HG03025 (cell line): ENCODE results near the gene CCDC106.

Experiments
- ATAC-seq: cut with Tn5 transposase; IDR thresholded peaks from one replicate; pipeline ENCODE4 v1.9.1; 2021; ENCODE audit warnings: mild to moderate bottlenecking, moderate library complexity; ENCODE audit not compliant: unreplicated experiment, low FRiP score

The CCDC106 gene

DNA sequence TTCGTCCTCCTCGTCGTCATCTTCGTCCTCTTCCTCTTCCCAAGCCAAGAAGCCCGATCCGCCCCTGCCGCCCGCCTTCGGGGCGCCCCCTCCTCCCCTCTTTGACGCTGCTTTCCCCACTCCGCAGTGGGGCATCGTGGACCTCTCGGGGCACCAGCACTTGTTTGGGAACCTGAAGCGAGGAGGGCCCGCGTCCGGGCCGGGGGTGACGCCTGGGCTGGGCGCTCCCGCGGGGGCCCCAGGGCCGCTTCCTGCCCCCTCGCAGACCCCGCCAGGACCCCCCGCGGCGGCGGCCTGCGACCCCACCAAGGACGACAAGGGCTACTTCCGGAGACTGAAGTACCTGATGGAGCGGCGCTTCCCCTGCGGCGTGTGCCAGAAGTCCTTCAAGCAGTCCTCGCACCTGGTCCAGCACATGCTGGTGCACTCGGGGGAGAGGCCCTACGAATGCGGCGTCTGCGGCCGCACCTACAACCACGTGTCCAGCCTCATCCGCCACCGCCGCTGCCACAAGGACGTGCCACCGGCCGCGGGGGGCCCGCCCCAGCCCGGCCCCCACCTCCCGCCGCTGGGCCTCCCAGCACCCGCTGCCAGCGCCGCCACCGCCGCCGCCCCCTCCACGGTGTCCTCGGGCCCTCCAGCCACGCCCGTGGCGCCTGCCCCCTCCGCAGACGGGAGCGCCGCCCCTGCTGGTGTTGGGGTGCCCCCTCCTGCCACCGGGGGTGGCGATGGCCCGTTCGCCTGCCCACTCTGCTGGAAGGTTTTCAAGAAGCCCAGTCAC lies 33.9 kb upstream of the CCDC106 start:
- no peak for ATAC-seq

- no peak for ATAC-seq
Measured at GRCh38 chr19:55614711-55615542, 33.1 kb upstream of the CCDC106 start.

DNA sequence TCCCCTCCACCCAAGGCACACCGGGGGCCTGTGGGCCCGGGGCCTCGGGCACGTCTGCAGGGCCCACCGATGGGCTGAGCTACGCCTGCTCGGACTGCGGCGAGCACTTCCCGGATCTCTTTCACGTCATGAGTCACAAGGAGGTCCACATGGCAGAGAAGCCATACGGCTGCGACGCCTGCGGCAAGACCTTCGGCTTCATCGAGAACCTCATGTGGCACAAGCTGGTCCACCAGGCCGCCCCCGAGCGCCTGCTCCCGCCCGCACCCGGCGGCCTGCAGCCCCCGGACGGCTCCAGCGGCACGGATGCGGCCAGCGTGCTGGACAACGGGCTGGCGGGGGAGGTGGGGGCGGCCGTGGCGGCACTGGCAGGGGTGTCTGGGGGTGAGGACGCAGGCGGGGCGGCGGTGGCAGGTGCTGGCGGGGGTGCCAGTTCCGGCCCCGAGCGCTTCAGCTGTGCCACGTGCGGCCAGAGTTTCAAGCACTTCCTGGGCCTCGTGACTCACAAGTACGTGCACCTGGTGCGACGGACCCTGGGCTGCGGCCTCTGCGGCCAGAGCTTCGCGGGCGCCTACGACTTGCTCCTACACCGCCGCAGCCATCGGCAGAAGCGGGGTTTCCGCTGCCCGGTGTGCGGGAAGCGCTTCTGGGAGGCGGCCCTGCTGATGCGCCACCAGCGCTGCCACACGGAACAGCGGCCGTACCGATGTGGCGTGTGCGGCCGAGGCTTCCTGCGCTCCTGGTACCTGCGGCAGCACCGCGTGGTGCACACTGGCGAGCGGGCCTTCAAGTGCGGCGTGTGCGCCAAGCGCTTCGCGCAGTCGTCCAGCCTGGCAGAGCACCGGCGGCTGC lies 32.2 kb upstream of the CCDC106 start:
- no peak for ATAC-seq

GRCh38 chr19:55616395-55616875 lies 31.6 kb upstream of the CCDC106 start:
- no peak for ATAC-seq

GRCh38 chr19:55617426-55617825 lies 30.6 kb upstream of the CCDC106 start:
- ATAC-seq: no peak

GRCh38 chr19:55618426-55618825 lies 29.6 kb upstream of the CCDC106 start:
- no peak for ATAC-seq

- no peak for ATAC-seq
Measured at GRCh38 chr19:55619286-55619685, 28.7 kb upstream of the CCDC106 start.

DNA sequence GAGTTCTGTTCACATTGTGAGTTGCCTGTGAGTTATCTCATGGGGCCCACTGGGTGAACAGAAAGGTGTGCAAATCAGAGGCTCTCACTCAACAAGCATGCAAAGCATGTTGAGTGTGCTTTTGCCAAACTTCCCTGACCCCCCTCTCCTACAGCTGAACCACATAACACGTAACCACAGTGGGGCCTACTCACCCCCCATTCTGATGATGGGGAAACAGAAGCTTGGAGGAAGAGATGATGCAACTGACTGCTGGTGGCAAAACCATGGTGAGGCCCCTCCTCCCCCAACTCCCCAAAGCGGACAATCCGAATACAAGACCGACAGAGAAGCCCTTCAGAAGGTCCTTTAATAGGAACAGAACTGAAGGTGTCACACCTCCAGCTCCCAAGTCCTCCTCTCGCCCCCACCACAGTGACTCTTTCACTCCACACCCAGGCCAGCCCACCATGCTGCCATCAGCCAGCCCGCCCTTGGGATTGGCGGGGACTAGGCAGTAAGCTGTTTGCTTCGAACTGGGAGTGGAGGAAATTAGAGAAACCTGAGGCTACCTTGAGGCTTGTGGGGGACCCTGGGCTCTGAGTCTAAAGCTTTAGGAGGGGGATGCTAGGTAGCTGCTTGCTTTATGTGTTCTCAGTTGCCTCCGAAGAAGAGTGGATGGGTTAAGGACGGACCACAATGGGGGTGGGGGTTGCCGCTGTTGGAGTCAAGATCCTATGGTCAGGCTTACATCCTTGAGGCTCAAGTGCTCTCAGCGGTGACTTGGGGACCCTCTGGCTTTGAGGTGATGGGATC lies 27.4 kb upstream of the CCDC106 start:
- no peak for ATAC-seq

DNA sequence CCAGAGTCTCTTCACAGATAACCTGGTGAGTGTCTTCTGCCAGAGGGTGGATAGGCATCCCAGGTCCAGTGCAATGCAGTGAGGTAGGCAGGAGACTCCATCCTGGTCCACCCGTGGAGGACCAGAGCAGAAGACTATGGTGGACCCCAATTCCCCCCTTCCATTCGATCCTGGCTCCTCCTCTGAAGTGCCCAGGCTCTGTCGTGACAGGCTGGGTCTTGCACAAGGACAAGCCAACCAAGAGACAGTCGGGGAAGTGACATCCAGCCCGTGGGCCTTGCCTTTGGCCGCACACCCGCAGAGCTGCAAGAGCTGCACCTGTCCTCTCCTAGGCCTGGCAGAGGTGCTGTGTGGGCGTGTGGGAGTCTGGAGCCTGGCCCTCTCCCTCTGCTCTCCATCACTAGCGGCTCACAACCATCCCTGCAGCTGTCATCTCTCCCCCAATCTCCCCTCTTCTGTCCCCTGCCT lies 26.8 kb upstream of the CCDC106 start:
- ATAC-seq: no peak

DNA sequence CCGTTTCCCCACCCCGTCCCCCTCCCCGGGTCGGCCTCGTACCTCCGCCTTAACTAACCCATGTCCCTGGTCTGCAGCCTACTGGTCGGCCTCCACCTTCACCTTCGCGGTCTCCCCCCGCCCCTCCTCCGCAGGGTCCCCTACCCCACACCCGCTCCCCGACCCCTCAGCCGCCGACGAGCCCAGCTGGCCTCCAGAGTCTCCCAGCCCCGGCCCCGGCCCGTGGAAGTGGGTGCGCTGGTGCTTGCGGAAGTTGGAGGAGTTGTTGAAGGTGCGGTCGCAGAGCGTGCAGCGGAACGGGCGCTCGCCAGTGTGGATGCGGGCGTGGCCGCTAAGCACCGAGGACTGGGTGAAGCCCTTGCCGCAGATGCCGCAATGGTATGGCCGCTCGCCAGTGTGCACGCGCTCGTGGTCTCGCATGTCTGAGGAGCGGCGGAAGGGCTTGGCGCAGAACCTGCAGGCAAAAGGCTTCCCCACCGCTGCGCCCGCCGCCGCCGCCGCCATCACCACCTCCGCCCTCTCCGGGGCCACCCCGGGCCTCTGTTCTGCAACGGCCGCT lies 26.3 kb upstream of the CCDC106 start:
- ATAC-seq: no peak

- ATAC-seq: no peak
Measured at GRCh38 chr19:55622242-55622969, 25.6 kb upstream of the CCDC106 start.

GRCh38 chr19:55623130-55623529 lies 24.9 kb upstream of the CCDC106 start:
- no peak for ATAC-seq

DNA sequence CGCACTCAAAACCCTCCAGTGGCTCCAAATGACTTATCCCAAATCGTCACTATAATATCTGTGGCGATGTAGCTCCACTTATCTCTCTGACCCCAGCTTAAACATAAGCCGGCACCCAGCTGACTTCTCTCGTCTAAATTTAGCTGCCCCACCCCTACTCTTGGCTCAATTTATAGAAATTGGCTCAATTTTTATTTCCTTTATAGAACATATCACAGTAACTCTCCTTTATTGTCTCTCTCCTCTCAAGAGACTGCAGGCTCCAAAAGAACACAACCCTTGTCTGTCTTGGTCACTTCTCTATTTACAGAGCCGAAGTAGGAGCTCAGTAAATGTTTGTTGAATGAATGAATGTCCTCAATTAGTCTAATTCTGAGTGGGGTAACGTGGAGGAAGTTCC lies 24.5 kb upstream of the CCDC106 start:
- ATAC-seq: no peak

GRCh38 chr19:55624109-55625003 lies 23.7 kb upstream of the CCDC106 start, which contains the start of gene ZNF784:
ZNF784 (minus strand) TSS chr19:55624566; CDS start chr19:55624561, 5 bp downstream.
- no peak for ATAC-seq

DNA sequence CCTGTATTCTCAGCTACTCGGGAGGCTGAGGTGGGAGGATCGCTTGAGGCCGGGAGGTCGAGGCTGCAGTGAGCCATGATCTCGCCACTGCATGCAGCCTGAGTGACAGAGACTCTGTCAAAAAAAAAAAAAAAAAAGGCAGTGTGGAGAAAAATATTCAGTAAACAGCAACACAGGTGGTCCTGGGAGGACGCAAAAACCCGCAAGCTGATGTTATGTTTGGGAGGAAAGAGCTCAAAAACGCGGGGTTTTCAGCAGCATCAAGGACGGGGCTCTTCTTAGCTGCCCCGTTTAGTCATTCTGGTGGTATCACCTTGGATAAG lies 23.0 kb upstream of the CCDC106 start:
- ATAC-seq: no peak

DNA sequence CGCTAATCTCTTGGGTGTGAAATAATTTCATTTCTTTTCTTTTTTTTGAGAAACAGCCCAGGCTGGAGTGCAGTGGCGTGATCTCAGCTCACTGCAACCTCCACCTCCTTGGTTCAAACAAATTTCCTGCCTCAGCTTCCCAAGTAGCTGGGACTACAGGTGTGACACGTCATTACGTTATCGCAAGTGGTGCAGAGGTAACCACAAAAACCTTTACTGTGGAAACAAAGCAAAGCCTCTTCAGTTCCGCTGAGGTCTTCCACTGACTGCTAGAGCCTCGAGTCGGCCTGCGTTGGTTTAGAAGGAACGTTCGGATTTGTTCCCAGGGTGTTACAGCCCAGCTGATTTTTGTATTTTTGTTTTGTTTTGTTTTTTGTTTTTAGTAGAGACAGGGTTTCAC lies 21.7 kb upstream of the CCDC106 start:
- ATAC-seq: no peak

GRCh38 chr19:55632463-55632834 lies 15.6 kb upstream of the CCDC106 start:
- ATAC-seq: no peak

- no peak for ATAC-seq
Measured at GRCh38 chr19:55633861-55634260, 14.2 kb upstream of the CCDC106 start.
